Putamen (tissue), 1 donor: ENCODE measurements around the gene PLXDC1.

Experiments used
- DNase-seq: peaks from one replicate; pipeline ENCODE4 v3.0.0-alpha.2; 2016; ENCODE audit warnings: low spot score

Gene PLXDC1

GRCh38 chr17:39014795-39015545 lies 136.5 kb downstream of the PLXDC1 start:
- no peak for DNase-seq

- DNase-seq, result no peak
Measured at GRCh38 chr17:39014044-39014794, 137.2 kb downstream of the PLXDC1 start.
